GM06990 (cell line): Measurements from ENCODE around the gene MKLN1.

Experiments
- DNase-seq: peaks from one replicate; pipeline ENCODE4 v3.0.0-alpha.2; 2011; ENCODE audit not compliant: insufficient read length; ENCODE audit errors: extremely low read depth
- H3K27me3 ChIP-seq: replicated peaks from 2 replicates; pipeline ENCODE4 v1.6.0; 2011; ENCODE audit warnings: low read length; ENCODE audit not compliant: control insufficient read depth, insufficient read depth
- H3K36me3 ChIP-seq: 2 replicates; pipeline ENCODE4 v1.5.1; 2011; ENCODE audit warnings: low read length; ENCODE audit not compliant: control insufficient read depth, insufficient read depth
- H3K4me3 ChIP-seq: replicated peaks from 2 replicates; pipeline ENCODE4 v1.5.1; 2011; ENCODE audit warnings: low read depth, mild to moderate bottlenecking, control low read depth, low read length
- CTCF ChIP-seq: IDR thresholded peaks from 2 replicates; pipeline ENCODE4 v1.5.1; 2011; ENCODE audit warnings: low read length, control low read depth, mild to moderate bottlenecking, inconsistent platforms; ENCODE audit not compliant: insufficient read depth, poor library complexity, severe bottlenecking

The MKLN1 gene

GRCh38 chr7:131335639-131336381 lies 8.1 kb downstream of the MKLN1 start:
- no peak for TF ChIP-seq CTCF
- Histone ChIP-seq H3K4me3 (no peak overlapping the region), H3K36me3 (peaks cover 3% of the 10 kb centered on the region), H3K27me3 (no peaks in the 10 kb centered on the region)
- no peak for DNase-seq

- Histone ChIP-seq H3K36me3 (peaks cover 3% of the 10 kb centered on the region), H3K4me3 (no peak overlapping the region), H3K27me3 (no peaks in the 10 kb centered on the region)
- DNase-seq, result no peak
- no peak for TF ChIP-seq CTCF
These were observed 9.3 kb downstream of the MKLN1 start for GRCh38 chr7:131336956-131337355.

GRCh38 chr7:131338173-131338572 lies 10.5 kb downstream of the MKLN1 start:
- Histone ChIP-seq H3K36me3 (no peaks in the 10 kb centered on the region), H3K27me3 (no peaks in the 10 kb centered on the region), H3K4me3 (no peak overlapping the region)
- no peak for TF ChIP-seq CTCF
- no peak for DNase-seq

- no peaks in the 10 kb centered on the region for H3K27me3 ChIP-seq
- H3K36me3 ChIP-seq, result no peaks in the 10 kb centered on the region
- no peak overlapping the region for H3K4me3 ChIP-seq
- no peak for TF ChIP-seq CTCF
- no peak for DNase-seq
These were observed 11.2 kb downstream of the MKLN1 start for GRCh38 chr7:131338691-131339390.

- TF ChIP-seq CTCF, result no peak
- Histone ChIP-seq H3K36me3 (no peaks in the 10 kb centered on the region), H3K4me3 (no peak overlapping the region), H3K27me3 (no peaks in the 10 kb centered on the region)
- no peak for DNase-seq
These were observed 14.0 kb downstream of the MKLN1 start for GRCh38 chr7:131341690-131342089.
